ENCODE data around the gene CETN3.

The CETN3 gene

DNA sequence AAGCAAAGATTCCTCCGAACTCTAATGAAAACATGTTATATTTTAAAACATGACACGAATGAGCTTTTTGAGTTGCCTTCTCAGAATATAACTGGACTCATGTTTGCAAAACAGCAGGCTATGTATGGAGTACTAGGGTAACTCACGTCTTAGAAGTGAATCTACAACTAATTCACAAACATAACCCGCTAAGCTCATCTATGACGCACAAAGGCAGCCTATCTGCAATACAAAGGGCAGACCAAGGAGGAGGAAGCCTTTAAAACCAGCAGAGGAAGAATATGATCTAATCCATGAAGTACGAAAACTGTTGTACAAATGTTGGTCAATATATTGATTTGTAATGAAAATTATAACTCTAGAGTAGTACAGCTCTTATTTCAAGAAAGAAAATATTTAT lies 67.0 kb downstream of the CETN3 start:
- TF ChIP-seq, protein P1, sequence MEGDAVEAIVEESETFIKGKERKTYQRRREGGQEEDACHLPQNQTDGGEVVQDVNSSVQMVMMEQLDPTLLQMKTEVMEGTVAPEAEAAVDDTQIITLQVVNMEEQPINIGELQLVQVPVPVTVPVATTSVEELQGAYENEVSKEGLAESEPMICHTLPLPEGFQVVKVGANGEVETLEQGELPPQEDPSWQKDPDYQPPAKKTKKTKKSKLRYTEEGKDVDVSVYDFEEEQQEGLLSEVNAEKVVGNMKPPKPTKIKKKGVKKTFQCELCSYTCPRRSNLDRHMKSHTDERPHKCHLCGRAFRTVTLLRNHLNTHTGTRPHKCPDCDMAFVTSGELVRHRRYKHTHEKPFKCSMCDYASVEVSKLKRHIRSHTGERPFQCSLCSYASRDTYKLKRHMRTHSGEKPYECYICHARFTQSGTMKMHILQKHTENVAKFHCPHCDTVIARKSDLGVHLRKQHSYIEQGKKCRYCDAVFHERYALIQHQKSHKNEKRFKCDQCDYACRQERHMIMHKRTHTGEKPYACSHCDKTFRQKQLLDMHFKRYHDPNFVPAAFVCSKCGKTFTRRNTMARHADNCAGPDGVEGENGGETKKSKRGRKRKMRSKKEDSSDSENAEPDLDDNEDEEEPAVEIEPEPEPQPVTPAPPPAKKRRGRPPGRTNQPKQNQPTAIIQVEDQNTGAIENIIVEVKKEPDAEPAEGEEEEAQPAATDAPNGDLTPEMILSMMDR (conservative IDR thresholded peaks at IDR 0.05; ENCODE audit: low read depth, low read length), result no peak
- H3K4me3 ChIP-seq (ENCODE audit: low read depth, low read length), result no peak overlapping the region
- no peak for DNase-seq (ENCODE audit: low read depth)
